GM21737 (cell line): ENCODE measurements around the gene EDC3.
"Not testable (repeated sequence)": the region's sequence is repeated elsewhere in the genome, so short reads cannot be mapped to it uniquely, and the experiment has no call there.

ENCODE experiments used
- ATAC-seq: cut with Tn5 transposase; IDR thresholded peaks from one replicate; pipeline ENCODE4 v1.9.1; 2021; ENCODE audit warnings: mild to moderate bottlenecking, moderate library complexity; ENCODE audit not compliant: unreplicated experiment

EDC3 gene, protein sequence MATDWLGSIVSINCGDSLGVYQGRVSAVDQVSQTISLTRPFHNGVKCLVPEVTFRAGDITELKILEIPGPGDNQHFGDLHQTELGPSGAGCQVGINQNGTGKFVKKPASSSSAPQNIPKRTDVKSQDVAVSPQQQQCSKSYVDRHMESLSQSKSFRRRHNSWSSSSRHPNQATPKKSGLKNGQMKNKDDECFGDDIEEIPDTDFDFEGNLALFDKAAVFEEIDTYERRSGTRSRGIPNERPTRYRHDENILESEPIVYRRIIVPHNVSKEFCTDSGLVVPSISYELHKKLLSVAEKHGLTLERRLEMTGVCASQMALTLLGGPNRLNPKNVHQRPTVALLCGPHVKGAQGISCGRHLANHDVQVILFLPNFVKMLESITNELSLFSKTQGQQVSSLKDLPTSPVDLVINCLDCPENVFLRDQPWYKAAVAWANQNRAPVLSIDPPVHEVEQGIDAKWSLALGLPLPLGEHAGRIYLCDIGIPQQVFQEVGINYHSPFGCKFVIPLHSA

GRCh38 chr15:74695597-74696397, at the start of gene EDC3:
Gene EDC3, minus strand, starts transcription at chr15:74696024. Its CDS starts 20,900 bp downstream, at chr15:74675124.
- ATAC-seq, result peak; percentile 78

GRCh38 chr15:74742422-74742821, 46.6 kb upstream of the EDC3 start:
- no peak for ATAC-seq

- ATAC-seq, result not testable (repeated sequence)
These were observed 42.4 kb upstream of the EDC3 start for GRCh38 chr15:74738239-74738638.

DNA sequence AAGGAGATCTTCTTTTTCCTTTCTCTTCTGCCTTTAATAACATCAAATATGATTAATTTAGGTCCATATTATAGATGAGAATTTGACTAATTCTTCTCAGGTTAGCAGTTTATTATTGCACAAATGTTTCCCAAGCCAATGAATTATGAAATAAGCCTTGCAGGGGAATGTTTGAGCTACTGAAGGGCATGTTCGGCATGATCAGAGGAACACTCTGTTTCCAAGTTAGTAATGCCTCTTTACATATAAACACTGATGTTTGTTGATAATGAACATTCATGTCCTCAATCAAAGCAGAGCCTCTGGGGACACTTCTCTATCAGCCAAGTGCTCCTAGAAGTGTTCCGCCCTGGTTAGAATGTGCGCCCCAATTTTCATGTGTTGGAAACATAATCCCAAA, 39.5 kb upstream of the EDC3 start:
- no peak for ATAC-seq

DNA sequence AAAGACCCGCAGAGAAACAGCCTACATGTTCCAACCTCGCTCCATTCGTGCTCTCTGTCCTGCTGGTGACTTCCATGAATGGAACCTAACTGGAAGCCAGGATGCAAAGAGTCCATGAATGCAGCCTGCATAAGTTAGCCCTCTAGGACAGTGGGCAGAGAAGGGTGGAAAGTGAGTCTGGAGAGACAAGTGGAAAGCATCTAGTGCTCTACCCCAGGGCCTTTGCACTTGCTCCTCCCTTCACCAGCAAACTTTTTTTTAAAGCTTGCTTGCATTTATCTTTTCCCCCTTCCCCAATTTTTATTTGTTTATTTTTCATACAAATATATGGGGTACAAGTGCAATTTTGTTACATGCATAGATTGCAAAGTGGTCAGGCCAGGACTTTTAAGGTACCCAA, 37.4 kb upstream of the EDC3 start:
- ATAC-seq, result no peak

GRCh38 chr15:74732846-74733245, 37.0 kb upstream of the EDC3 start:
- ATAC-seq, result no peak

DNA sequence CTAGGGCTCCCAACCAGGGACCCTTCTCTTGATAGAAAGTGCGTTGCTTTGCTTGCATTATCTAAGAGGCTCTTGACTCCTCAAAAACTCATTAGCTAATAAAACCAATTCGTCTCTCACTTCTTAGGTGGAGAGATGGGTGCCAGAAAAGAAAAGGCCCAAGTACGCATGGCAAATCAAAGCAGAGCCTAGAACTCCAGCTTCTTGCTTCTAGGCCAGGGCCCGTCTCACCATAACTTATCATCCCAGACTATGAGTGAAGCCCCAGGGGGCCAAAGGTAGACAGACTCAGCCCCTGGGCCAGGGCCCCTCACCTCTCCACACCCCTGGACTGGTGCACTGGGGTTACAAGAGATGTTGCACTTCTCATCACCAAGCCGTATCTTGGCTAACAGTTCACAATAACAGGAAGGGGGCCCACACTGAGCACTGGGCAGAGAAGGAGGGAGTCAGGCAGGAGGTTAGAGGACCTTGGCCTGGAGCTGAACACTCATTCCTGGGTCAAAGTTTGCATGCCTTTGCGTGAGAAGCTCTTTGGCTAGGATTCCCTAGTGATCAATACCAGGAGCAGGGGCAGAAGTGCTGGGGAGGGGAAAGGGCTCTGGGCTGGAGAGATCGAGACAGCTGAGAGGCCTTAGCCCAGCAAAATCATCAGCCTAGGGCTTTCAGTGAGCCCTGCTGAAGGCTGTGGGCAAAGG, 34.9 kb upstream of the EDC3 start:
- no peak for ATAC-seq

DNA sequence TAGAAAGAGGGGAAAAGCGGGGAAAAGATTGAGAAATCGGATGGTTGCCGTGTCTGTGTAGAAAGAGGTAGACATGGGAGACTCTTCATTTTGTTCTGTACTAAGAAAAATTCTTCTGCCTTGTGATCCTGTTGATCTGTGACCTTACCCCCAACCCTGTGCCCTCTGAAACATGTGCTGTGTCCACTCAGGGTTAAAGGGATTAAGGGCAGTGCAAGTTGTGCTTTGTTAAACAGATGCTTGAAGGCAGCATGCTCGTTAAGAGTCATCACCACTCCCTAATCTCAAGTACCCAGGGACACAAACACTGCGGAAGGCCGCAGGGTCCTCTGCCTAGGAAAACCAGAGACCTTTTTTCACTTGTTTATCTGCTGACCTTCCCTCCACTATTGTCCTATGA, 33.5 kb upstream of the EDC3 start:
- ATAC-seq, result not testable (repeated sequence)

DNA sequence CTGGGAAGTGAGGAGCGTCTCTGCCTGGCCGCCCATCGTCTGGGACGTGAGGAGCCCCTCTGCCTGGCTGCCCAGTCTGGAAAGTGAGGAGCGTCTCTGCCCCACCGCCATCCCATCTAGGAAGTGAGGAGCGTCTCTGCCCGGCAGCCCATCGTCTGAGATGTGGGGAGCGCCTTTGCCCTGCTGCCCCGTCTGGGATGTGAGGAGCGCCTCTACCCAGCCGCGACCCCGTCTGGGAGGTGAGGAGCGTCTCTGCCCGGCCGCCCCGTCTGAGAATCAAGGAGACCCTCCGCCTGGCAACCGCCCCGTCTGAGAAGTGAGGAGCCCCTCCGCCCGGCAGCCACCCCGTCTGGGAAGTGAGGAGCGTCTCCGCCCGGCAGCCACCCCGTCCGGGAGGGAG, 32.9 kb upstream of the EDC3 start:
- not testable (repeated sequence) for ATAC-seq

DNA sequence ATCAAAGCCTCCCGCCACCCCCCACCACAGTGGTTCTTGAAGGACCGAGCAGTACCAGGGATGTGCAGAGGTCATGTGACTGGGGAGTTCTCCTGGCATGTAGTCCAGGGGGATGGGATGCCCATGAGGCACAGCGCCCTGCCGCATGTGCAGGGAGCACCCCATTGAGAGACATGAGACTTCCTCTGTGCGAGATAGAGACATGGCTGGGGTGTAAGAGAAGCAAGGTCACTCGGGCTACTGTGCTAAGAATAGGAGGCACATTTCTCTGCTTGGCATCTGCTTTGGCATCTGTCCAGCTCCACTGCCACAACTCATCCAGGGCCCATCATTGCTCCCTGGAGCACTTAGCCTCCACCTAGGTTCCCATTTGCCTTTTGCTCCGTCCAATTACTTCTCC, 31.9 kb upstream of the EDC3 start:
- no peak for ATAC-seq

- ATAC-seq, result no peak
These were observed 30.9 kb upstream of the EDC3 start for GRCh38 chr15:74726774-74727164.

- ATAC-seq, result no peak
These were observed 30.3 kb upstream of the EDC3 start for GRCh38 chr15:74725845-74726773.

DNA sequence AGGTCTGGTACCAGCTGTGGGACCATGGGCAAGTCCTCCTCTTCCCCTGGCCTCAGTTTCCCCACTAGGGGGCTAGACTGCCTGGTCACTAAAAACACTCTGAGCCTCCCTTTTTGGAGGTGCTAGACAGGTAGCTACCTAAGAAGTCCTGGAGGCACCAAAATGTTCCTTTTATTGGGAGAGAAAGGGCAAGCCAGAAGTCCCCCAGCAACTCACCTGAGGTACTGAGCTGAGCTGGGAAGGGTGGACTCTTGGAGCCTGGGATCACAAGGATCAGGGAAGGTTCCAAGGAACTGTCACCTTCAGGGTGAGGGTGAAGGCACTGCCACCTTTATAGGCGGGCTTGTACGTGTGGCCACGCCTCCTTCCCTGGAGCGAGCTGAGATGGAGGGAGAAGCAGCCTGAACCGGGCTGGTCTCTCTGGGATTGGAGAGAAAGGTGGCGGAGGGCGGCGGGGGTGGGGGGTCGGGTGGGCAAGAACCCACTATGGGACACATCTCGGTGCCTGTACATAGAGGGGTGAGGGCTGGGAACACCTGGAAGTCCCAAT, 29.5 kb upstream of the EDC3 start, which contains the start of gene CYP1A1:
CYP1A1 (minus strand) TSS at position 304 of the 550 bp plus-strand sequence. CDS start 2,431 bp downstream, outside the sequence.
- no peak for ATAC-seq

DNA sequence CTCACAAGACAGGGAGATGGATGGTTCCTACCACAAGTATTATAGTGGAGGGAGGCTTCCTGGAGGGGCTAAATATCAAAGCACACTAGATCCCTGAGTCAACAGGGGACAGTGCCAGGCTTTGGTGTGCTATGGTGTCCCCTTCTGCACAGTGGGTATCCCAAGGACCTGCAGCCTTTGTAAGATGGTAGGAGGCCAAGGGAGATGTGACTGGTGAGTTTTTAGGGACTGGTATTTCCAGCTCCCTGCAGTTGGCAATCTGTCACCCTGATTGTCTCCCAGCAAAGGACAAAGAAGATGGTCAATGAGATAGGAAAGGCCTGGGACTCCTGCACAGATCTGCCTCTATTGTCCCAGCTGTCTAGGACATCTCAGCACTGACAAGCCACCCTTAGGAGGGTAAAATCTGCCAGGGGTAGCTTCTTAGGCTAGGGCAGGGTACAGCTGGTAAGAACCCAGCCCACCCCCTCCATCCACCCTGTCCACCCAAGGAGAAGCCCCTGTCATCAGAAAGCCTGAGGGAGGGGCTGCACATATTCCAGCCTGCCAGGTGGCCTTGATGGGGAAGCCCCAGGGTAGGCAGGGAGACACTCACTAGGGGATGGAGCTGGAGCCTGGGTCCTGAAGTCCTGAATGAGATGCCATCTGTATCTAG, 28.9 kb upstream of the EDC3 start:
- no peak for ATAC-seq

- ATAC-seq, result no peak
These were observed 28.0 kb upstream of the EDC3 start for GRCh38 chr15:74723754-74724334.

- no peak for ATAC-seq
These were observed 27.4 kb upstream of the EDC3 start for GRCh38 chr15:74723187-74723586.

DNA sequence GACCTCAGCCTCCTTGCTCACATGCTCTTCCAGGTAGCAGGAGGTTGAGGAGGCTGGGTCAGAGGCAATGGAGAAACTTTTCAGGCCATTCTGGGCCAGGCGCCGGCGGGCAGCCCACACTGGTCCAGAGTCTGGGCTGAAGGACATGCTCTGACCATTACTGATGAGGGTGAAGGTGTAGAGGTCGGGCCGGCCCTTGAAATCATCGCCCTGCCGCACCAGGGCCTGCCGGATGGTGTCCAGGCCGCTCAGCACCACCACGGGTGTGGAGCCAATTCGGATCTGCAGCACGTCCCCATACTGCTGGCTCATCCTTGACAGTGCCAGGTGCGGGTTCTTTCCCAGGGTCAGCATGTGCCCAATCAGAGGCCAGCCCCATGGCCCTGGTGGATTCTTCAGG, 26.8 kb upstream of the EDC3 start:
- no peak for ATAC-seq

- ATAC-seq, result no peak
These were observed 20.8 kb upstream of the EDC3 start for GRCh38 chr15:74716651-74717050.

DNA sequence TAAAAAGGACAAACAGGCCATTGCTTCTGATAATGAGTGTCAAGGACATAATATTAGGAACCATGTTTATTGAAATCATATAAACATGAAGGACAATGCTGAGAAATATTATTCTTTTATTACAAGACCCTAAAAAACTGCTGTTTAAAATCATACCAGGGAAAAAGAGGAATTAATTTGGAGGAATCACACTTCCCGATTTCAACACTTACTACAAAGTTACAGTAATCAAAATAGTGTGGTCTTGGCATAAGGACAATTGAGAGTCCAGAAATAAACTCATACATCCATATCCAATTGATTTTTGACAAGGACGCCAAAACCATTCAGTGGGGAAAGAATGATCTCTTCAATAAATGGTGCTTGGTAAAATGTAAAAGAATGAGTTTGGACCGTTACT, 16.5 kb upstream of the EDC3 start:
- no peak for ATAC-seq
